Transverse colon (tissue), 4 donors: ENCODE results near the gene TMBIM6. TPM values are rescaled to one million over a fixed set of nuclear protein-coding genes. Genes with fewer than 3 reads are reported as not detected.

Experiments used
- DNase-seq: peaks from one replicate; pipeline ENCODE4 v3.0.0-alpha.2; 2019
- H3K27ac ChIP-seq, 4 donors: fragments of 200-600 bp; sonication (generic); 2 replicates each; pipeline ENCODE4 v1.5.1; 2016 to 2018; ENCODE audit warnings: inconsistent platforms in 4 of 4
- H3K27me3 ChIP-seq: fragments of 200-600 bp; sonication (generic); 2 replicates; pipeline ENCODE4 v1.5.1; 2017; ENCODE audit warnings: inconsistent platforms
- H3K36me3 ChIP-seq, 4 donors: fragments of 200-600 bp; sonication (generic); 2 replicates each; pipeline ENCODE4 v1.5.1; 2017 to 2019; ENCODE audit warnings: inconsistent platforms in 4 of 4
- H3K4me1 ChIP-seq, 4 donors: fragments of 200-600 bp; sonication (generic); 2 replicates each; pipeline ENCODE4 v1.5.1; 2017 to 2020; ENCODE audit warnings: inconsistent platforms in 4 of 4
- H3K4me3 ChIP-seq, 4 donors: fragments of 200-600 bp; sonication (generic); 1 replicate in 1 of 4; 2 replicates in 3 of 4; pipeline versions ENCODE4 v1.5.1 to v1.6.1; 2017 to 2019; ENCODE audit warnings: inconsistent platforms in 4 of 4
- H3K9me3 ChIP-seq, 2 donors: fragments of 200-600 bp; sonication (generic); 2 replicates each; pipeline ENCODE4 v1.5.1; 2017 to 2019; ENCODE audit warnings: inconsistent platforms in 2 of 2
- EP300 ChIP-seq: sonication (generic); formaldehyde crosslinking; IDR thresholded peaks from one replicate; pipeline ENCODE4 v1.6.1; 2017; ENCODE audit warnings: antibody characterized with exemption, low read depth
- POLR2A ChIP-seq: fragments of 450-650 bp; IDR thresholded peaks from one replicate; pipeline ENCODE4 v1.6.1; 2016; ENCODE audit warnings: antibody characterized with exemption, mild to moderate bottlenecking, moderate library complexity
- POLR2AphosphoS5 ChIP-seq, 3 donors: sonication (generic); formaldehyde crosslinking; IDR thresholded peaks; one replicate each; pipeline ENCODE4 v1.6.1; 2016; ENCODE audit warnings: antibody characterized with exemption in 3 of 3
- WGBS, 2 donors: methylation state at CpG; one replicate each; pipeline ENCODE4 v1.1.5; 2018; ENCODE audit warnings: low coverage in 1 of 2; 5-methylcytosine and 5-hydroxymethylcytosine counted together
- in situ Hi-C, 4 donors: fragments of 200-750 bp; cut with MboI; loops; one replicate each; pipeline versions ENCODE4 v1.15.0 to v1.15.1; 2017; ENCODE audit warnings: low sequenced_read_pairs in 3 of 4, low pct_ligation_motif_present in 1 of 4, low pct_unique_long_range_greater_than_20kb in 1 of 4
- intact Hi-C: fragments of 100-400 bp; cut with DNase I; formaldehyde crosslinking; loops from one replicate; pipeline ENCODE4 v1.15.1; 2023; ENCODE audit warnings: low total_unique reads
- total RNA-seq, 4 donors: library from RNA; depleted of rRNA; stranded (reverse); fragments of >200 nt; gene quantifications; one replicate each; pipeline ENCODE4 v1.1.0, GENCODE V29; 2016
- TF ChIP-seq, protein P1 (sequence below), 5 experiments: fragments of 200-600 bp in 3 of 5; fragments of 450-650 bp in 2 of 5; sonication (generic) in 3 of 5; IDR thresholded peaks; 1 replicate in 2 of 5; 2 replicates in 3 of 5; pipeline ENCODE4 v1.5.1; 2016 to 2017; ENCODE audit warnings: antibody characterized with exemption in 5 of 5, inconsistent platforms in 3 of 5, mild to moderate bottlenecking in 2 of 5, moderate library complexity in 1 of 5

TMBIM6 gene, protein sequence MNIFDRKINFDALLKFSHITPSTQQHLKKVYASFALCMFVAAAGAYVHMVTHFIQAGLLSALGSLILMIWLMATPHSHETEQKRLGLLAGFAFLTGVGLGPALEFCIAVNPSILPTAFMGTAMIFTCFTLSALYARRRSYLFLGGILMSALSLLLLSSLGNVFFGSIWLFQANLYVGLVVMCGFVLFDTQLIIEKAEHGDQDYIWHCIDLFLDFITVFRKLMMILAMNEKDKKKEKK
- 100 to 1,000 TPM; 234 to 709 (median 558) TPM for total RNA-seq

DNA sequence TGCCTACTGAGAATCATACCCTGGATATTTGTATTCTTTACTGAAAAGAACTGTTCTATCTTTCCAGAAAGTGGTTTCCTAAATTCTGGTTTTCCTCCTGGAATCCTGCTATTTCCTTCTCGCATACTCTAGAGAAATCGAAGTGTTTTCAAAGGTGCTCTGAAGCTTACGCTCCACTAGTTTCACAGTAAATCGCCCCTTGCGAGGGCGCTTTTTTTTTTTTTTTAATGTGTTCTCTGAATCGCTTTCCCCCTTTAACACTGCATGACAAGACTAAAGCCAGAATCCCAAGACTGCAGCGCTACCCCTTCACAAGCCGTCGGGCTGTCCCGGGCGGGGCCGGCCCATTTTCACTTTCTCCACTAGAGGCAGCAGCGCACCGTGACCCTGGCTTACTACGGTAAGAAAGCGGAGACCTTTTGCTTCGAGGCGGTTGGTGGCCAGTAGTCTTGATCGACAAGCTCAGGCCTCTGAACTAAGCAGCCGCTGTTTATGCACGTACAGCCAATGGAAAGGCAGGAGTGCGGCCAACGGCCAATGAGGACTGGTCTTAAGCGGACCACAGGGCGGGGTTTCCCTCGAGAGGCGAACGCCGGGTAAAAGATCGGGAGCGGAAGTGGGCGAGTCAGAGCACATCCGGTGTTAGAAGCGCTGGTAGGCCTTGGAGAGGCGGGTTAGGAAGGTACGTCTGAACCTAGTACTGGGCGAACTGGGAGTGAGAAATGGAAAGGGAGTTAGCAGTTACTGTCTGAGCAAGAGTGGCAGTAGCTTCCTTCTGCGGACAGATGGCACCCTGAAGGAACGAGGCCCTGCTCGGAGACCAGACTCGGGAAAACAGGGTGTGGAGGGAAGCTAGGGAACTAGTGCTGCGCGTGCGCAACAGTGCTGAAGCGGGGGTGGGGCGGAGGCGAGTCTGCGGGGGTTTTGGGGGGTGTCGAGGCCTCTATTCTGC lies at the start of gene TMBIM6:
TMBIM6 (plus strand) TSS at position 628 of the 952 bp plus-strand sequence. CDS start 10,937 bp downstream, outside the sequence.
- no peaks in the 10 kb centered on the region for H3K36me3 ChIP-seq
- H3K27ac ChIP-seq, result peak within 1 kb of the TSS; percentile 92 to 98 (median 96)
- 4 to 6% methylated on average over 10 to 50 of the region's 50 CpGs for WGBS, 2 donors
- H3K4me1 ChIP-seq, result peaks cover 19 to 42% (median 32%) of the 10 kb centered on the region in 4 donors
- no peaks in the 10 kb centered on the region for H3K27me3 ChIP-seq
- intact Hi-C loops (no loop called here), in situ Hi-C loops (no loop called here)
- TF ChIP-seq, protein P1, sequence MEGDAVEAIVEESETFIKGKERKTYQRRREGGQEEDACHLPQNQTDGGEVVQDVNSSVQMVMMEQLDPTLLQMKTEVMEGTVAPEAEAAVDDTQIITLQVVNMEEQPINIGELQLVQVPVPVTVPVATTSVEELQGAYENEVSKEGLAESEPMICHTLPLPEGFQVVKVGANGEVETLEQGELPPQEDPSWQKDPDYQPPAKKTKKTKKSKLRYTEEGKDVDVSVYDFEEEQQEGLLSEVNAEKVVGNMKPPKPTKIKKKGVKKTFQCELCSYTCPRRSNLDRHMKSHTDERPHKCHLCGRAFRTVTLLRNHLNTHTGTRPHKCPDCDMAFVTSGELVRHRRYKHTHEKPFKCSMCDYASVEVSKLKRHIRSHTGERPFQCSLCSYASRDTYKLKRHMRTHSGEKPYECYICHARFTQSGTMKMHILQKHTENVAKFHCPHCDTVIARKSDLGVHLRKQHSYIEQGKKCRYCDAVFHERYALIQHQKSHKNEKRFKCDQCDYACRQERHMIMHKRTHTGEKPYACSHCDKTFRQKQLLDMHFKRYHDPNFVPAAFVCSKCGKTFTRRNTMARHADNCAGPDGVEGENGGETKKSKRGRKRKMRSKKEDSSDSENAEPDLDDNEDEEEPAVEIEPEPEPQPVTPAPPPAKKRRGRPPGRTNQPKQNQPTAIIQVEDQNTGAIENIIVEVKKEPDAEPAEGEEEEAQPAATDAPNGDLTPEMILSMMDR (IDR thresholded peaks at IDR 0.05), result peak; percentile 85 to 99 (median 93)
- peak; percentile 100 for TF ChIP-seq POLR2A
- TF ChIP-seq EP300, result no peak
- peak; percentile 98 to 100 (median 100) for TF ChIP-seq POLR2AphosphoS5 (IDR thresholded peaks at IDR 0.05)
- H3K9me3 ChIP-seq, result no peaks in the 10 kb centered on the region
- peak within 1 kb of the TSS; percentile 33 to 75 (median 58) for H3K4me3 ChIP-seq
- peak; percentile 99 for DNase-seq

DNA sequence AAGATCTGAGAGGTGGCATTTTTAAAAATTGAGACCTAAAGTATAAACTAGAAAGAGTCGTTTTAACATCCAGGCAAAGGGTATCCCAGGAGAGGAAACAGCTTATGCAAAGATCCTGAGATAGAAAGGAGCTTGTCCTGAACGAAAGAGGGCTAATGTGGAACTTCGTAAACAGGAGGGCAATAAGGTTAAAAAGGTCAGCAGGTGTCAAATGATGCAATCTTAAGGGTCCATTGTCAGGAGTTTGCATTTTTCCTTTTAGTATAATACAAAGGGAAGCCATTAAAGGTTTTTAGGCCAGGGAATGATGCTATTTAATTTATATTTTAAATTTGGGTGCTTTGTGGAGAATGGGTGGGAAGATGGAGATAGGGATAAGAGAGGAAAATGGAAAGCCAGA lies 48.5 kb upstream of the TMBIM6 start:
- H3K4me1 ChIP-seq, result peaks cover 0 to 8% (median 0%) of the 10 kb centered on the region in 4 donors
- no peak overlapping the region for H3K4me3 ChIP-seq
- intact Hi-C loops, result no loop called here
- no peak for DNase-seq
- no peaks in the 10 kb centered on the region for H3K36me3 ChIP-seq
- in situ Hi-C loops, result no loop called here
- no peaks in the 10 kb centered on the region for H3K9me3 ChIP-seq
- WGBS, 2 donors, result 77 to 81% methylated on average over 3 of the region's 3 CpGs
- TF ChIP-seq, protein P1 (IDR thresholded peaks at IDR 0.05), result no peak
- TF ChIP-seq EP300, result no peak
- no peak for TF ChIP-seq POLR2AphosphoS5 (IDR thresholded peaks at IDR 0.05)
- no peak for TF ChIP-seq POLR2A
- H3K27me3 ChIP-seq, result no peaks in the 10 kb centered on the region
- H3K27ac ChIP-seq, result no peak overlapping the region

DNA sequence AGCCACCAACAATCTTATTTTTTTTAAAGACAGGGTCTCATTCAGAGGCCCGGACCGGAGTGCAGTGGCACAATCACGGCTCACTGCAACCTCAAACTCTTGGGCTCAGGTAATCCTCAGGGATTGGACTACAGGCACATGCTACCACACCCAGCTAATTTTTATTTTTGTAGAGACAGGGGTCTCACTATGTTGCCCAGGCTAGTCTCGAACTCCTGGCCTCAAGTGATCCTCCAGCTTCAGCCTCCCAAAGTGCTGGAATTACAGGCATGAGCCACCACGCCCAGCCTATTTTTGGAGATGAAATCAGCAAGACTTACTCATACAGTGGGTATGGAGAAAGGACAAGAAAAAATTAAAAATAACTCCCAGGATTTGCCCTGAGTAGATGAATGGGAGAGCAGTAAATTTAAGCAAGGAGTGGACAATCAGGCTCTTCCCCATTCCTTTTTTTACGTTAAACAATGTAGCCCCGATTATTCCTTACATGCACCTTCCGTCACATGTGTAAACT lies 47.4 kb upstream of the TMBIM6 start:
- TF ChIP-seq POLR2A (no peak), EP300 (no peak), POLR2AphosphoS5 (IDR thresholded peaks at IDR 0.05) (no peak)
- TF ChIP-seq, protein P1 (IDR thresholded peaks at IDR 0.05), result no peak
- 93 to 94% methylated on average over 5 to 8 of the region's 8 CpGs for WGBS, 2 donors
- no peaks in the 10 kb centered on the region for H3K36me3 ChIP-seq
- H3K4me1 ChIP-seq, result peaks cover 5 to 19% (median 7%) of the 10 kb centered on the region in 4 donors
- no peak overlapping the region for H3K4me3 ChIP-seq
- H3K27ac ChIP-seq, result no peak overlapping the region
- H3K27me3 ChIP-seq, result no peaks in the 10 kb centered on the region
- in situ Hi-C loops (no loop called here), intact Hi-C loops (no loop called here)
- no peaks in the 10 kb centered on the region for H3K9me3 ChIP-seq
- DNase-seq, result no peak

DNA sequence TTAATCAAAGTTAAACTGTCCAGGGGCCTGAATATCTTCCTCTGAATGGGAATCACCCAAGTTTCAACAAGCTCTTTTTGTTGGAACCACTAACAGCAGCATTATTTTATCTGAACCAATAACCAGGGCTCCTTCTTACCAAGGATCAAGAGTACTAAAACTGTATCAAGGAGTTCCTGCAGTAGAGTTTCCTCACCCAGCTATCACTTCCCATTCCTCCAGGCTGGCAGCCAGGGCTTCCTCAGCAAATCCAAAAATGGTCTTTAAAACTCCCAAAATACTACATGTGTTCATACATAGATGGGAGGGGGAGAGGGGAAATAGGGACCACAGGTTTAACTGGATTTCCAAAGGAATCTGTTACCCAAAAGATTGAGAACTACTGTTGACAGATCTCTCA lies 44.6 kb upstream of the TMBIM6 start:
- no peak for DNase-seq
- Histone ChIP-seq H3K4me1 (peaks cover 6 to 21% (median 8%) of the 10 kb centered on the region in 4 donors), H3K36me3 (no peaks in the 10 kb centered on the region), H3K9me3 (no peaks in the 10 kb centered on the region), H3K27ac (no peak overlapping the region), H3K4me3 (no peak overlapping the region), H3K27me3 (no peaks in the 10 kb centered on the region)
- TF ChIP-seq POLR2A, result no peak
- no peak for TF ChIP-seq EP300
- no peak for TF ChIP-seq POLR2AphosphoS5 (IDR thresholded peaks at IDR 0.05)
- TF ChIP-seq, protein P1 (IDR thresholded peaks at IDR 0.05), result no peak
- intact Hi-C loops (no loop called here), in situ Hi-C loops (no loop called here)
